ENCODE measurements around the gene LRRC74B.
"Not testable (repeated sequence)": the region's sequence is repeated elsewhere in the genome, so short reads cannot be mapped to it uniquely, and the experiment has no call there.

Gene LRRC74B, protein sequence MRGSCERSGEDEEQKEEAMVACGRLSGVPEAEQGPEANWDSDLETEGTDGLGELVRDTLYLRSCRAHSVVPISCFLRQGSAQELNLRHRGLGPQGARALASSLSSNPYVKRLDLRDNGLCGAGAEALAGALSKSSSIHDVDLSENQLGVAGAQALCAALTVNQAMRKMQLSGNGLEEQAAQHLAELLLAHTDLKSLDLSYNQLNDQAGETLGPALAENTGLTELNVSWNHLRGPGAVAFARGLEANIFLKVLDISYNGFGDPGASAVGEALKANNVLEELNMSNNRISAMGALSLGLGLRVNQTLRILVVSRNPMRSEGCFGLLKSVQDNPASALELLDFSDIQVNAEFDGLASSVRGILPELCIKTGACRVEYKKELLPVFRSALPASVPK

GRCh38 chr22:21045585-21046294 is at the start of gene LRRC74B:
Gene LRRC74B (plus strand): TSS chr22:21045946. CDS start chr22:21045987, 41 bp downstream.
- peak; percentile 92 for DNase-seq

GRCh38 chr22:20996031-20996410 is 49.7 kb upstream of the LRRC74B start:
- DNase-seq, result no peak

- no peak for DNase-seq
Observed at GRCh38 chr22:20996598-20997535, 48.9 kb upstream of the LRRC74B start.

GRCh38 chr22:20997536-20998257 is 48.0 kb upstream of the LRRC74B start:
- DNase-seq, result no peak

GRCh38 chr22:20998411-20999336 is 47.1 kb upstream of the LRRC74B start:
- DNase-seq, result no peak

DNA sequence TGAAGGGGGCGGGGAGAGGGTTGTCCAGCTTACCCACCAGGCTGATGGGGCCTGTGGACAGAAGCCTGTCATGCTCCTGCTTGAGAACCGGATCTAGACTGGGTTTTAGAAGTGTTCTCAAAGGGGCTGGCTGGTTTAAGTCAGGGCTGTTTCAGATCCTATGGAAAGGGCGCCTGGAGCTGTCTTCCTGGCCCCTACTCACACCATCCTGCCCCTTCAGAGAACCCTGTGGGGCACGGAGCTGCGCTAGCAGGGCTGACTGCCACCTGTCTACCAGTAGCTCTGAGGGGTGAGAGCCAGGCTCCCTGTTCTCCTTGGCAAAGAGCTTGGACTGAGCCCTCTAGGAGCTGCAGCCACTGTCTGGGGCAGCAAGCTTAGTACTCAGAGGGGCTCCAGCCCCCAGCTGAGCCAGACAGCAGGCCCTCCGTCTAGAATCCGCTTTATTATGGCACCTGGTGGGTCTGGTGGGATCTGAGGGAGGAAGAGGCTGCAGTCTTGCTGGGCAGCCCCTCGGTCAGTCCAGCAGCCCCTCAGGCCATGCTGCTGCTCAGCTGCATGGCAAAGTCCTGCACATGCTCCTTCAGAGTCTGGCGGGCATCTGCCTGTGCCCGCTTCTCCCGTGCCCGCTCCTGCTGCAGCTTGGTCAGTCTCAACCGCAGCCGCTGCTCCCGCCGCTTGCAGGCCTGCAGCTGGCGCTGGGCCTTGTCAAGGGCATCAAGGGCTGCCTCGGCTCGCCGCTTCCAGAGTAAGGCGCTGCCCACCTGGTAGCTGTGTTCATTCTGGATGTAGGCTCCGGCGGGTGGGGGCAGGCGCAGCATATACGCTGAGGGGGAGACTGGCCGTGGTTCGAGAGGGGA is 46.2 kb upstream of the LRRC74B start:
- DNase-seq, result no peak

GRCh38 chr22:21000207-21000986 is 45.3 kb upstream of the LRRC74B start:
- no peak for DNase-seq

DNA sequence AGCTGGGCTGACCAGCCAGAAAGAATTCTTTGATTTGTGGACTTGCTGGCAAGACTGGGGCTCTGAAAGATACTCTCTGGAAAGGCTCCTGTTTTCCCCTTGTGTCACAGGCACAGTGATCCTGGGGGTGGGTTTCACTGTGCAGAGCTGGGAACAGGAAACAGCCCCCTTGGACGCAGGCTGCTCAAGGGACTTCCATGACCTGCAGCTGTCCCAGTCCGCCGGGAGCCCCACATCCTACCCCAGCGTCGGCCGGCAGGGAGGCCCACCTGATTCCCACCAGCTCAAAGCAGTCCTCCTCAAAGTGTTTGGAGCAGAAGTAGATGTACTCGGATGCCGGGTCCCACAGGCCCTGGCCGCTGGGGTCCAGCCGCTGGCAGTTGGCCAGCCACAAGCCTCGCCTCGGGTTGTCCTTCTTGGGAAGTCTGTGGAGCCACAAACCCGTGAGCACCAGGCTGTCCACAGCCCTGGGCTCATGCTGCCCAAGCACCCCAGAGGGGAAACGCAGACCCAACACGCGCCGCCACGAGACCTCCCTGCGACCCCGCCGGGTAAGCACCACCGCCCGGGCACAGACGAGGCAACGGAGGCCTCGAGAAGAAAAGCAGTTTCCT is 44.7 kb upstream of the LRRC74B start:
- DNase-seq, result no peak

GRCh38 chr22:21001601-21002325 is 44.0 kb upstream of the LRRC74B start, which contains the start of gene THAP7:
Gene THAP7 (minus strand): TSS chr22:21002118. CDS start chr22:21001911, 207 bp downstream.
- DNase-seq, result peak; percentile 93

DNA sequence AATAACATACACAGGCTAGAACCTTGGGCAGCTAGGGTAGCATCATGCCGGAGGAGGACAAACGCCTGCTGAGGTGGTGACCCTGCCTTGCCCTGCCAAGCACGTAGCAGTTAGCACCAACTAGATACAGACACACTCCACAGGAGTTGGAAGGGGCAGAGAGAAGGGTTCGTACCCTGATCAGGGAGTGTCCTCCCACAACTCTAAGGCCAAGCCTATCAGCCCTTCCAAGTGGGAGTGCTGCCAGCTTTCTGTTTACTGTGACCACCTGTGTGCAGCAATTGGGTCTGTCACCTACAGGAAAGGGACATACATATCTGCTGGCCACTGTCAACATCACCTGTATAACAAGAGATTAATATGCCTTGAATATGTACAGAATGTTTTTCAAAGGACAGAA is 42.0 kb upstream of the LRRC74B start:
- DNase-seq, result no peak

- not testable (repeated sequence) for DNase-seq
Observed at GRCh38 chr22:21009208-21009607, 36.5 kb upstream of the LRRC74B start.

DNA sequence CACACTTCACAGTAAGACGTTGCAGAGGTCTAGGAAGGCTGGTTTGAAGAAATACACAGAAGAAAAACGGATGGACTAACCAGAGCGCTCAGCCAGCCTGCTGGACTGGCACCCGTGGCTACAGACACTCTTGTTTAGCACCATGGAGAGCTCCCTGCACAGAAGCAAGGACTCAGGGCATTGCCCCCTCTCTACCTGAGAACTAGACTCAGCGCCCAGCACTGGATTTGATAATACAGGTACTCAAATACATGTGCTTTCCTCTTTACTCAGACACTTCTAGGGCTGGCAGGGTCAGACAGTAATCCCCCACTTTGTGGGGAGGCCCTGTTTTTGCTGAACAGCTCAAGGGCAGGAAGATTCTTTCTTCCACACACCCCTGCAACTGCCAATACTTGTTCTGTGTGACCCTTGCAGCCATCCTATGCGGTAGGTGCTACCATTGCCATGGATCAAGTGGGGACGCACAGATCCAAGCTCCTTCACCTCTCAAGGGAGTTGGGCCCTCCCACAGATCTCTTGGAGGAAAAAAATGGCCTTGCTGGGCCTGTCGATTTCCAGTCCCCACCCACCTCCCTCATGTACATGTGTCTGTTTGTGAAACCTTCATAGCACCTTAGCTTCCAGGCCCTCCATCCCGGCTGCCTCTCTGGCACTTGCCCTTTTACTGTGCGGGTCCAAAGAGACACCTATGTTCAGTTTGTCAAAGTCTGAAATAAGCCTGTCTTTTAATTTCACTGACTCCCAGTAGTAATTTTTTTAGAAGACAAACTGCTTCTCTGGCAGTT is 35.9 kb upstream of the LRRC74B start:
- DNase-seq, result no peak

DNA sequence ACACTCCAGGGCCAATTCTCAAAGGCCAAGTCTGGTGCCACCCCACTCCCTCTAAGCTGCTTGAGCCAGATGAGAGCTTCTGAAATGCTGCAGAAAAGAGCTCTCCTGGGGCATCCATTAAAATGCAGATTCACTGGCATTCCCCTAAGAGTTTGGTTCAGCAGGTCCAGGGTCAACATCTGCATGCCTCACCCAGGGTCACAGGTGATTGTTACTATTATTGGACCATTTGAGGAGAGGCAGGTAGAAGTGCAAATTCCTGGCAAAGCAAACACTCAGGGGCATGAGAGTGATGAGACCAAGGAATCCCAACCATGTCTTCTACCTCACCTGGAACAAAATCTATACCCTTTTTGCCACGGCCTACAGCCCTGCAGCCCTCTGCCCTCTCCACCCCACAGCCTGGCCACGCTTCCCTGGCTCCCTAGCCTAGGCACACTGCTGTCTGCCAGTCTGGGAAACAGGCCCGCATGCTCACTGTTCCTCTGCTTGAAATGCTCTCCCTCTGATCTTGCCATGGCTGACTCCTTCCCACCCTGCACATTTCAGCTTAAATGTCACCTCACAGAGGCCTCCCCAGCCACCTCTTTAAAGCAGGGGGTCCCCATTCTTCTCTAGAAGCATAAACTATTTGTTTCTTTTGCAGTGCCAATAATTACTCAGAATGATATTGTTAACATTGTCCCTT is 35.2 kb upstream of the LRRC74B start:
- no peak for DNase-seq

DNA sequence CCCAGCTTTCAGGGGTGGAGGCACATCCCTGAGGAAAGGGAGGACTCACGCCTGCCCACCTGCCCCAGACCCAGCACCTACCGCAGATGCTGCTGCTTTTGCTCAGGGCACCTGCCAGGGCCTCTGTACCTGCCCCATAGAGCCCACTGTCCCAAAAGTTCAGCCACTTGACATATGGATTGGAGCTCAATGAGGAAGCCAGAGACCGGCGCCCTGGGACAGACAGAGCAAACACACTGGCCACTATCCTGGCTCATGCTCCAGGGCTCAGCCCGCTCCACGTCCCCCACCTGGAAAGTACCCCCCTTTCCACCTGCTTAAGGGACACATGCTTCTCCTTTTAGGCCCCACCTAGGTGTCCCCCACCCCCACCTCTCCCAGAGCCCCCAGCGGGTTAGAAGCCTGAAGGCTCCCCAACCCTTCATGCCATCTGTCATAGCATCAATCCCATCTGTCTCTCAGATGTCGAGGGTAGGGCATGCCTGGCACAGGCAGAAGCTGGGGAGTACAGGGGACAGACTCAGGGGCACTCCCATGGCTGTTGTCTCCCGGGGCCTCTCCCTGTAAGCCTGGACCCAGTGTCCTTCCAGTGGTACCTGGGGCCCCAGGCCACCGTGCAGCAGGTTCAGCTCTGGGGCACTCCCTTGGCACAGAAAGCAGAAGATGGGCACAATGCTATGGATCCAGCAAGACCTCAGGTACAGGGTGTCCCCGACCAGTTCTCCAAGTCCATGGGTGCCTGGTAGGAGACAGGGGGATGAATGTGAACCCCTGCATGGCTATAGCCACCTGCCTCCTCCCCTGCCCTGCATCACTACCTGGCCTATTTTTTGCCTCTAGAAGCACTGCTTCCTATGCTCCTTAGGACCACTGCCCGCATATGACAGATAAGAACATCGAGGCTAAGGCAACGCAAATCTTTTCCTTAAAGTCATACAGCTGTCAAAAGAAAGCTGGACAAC is 33.0 kb upstream of the LRRC74B start:
- no peak for DNase-seq

DNA sequence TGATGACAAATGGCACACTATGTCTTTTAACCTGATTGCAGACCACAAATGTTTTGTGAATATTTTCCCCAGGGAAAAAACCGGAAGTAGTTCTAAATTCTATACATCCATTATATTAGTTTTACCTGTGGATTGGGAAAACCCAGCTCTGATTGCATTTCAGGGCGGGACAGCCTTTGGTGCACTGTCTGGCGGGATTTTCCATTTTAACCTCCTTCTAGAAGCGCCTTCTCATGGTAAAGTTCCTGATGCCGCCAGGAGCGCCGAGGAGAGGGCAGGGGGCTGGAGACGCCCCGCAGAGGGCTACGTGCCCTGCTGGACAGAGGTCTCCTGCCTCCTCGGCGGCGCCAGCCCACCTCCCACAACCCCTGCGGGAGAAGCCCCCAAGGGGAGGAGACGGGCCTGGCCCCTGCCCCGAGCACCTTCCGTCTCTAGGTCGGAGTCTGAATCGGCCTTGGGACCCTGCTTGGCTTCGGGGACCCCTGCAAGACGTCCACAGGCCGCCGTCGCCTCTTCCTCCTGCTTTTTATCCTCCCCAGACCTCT is 32.0 kb upstream of the LRRC74B start:
- no peak for DNase-seq
